Hypothalamus (tissue), 51 donors: ENCODE results near the gene C2orf74.
"Not testable (repeated sequence)": the region's sequence is repeated elsewhere in the genome, so short reads cannot be mapped to it uniquely, and the experiment has no call there.

ENCODE experiments used
- DNase-seq, 51 donors: peaks; one replicate each; lab custom pipeline; 2025; lab: John Stamatoyannopoulos, UW

Gene C2orf74

DNA sequence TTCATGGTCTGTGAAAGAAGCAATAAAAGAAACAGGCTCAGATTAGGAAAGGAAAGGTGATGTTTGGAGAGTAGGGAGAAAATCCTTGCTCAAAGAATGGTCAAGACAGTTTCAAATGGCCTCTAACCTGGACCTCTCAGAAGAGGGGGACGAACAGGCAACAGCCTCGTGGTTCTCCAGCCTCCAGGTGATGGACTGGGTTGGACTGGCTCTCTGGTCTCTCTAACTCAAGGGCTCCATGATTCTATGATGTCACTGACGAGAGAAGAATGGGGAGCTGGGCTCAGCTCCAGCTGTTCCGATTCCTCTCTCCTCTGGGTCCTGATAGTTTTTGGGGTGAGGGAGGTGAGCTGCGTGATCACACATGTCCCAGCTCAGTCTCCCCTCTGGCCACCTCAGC, at the start of gene C2orf74:
Gene C2orf74, plus strand, starts transcription at position 301 of the 400 bp plus-strand sequence. CDS start 327 bp downstream, outside the sequence.
- DNase-seq = no peak

- DNase-seq = no peak
Measured at GRCh38 chr2:61114147-61114546, 47.8 kb upstream of the C2orf74 start.

- DNase-seq = no peak
Measured at GRCh38 chr2:61116302-61116701, 45.7 kb upstream of the C2orf74 start.

DNA sequence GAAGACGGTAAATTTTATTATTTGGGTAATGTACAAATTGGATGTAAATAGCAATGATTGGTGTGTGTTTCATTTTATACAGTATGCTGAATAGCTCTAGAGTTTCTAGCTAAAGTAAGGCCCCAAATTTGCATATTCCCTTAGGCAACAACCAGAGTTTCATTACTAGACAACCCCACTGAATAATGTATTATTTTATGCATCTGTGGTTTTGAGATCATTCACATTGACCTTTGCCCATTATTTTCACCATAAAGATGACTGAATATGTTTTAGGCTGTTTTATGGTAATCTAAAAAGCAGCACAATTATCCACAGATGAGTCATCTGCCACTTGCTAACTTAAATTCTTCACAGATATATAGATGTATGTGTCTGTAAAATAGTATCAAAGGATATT, 44.5 kb upstream of the C2orf74 start:
- no peak for DNase-seq

- no peak for DNase-seq
Measured at GRCh38 chr2:61125123-61125710, 36.8 kb upstream of the C2orf74 start.

- DNase-seq = no peak
Measured at GRCh38 chr2:61125798-61126197, 36.2 kb upstream of the C2orf74 start.

GRCh38 chr2:61128122-61128521, 33.9 kb upstream of the C2orf74 start:
- DNase-seq = not testable (repeated sequence)

DNA sequence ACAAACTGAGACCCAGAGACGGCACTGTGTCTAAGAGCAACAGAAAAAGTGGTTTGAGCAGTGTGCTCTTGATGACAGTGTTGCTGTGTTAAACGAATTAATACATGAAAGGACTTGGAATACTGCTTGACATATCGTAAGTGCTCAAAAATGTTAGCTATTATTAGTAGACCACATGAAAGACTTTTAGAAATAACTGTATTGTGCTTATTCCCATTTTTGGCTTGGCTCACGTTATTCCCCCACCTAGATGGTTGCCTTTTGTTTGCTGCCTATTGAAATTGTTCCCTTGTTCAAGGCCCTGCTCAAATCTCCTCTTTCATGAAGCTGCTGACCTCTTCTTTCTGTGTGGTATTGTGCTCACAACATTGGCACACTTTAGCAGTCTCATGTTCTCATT, 27.8 kb upstream of the C2orf74 start:
- peak in 1 of 51 donors; percentile 12 for DNase-seq

DNA sequence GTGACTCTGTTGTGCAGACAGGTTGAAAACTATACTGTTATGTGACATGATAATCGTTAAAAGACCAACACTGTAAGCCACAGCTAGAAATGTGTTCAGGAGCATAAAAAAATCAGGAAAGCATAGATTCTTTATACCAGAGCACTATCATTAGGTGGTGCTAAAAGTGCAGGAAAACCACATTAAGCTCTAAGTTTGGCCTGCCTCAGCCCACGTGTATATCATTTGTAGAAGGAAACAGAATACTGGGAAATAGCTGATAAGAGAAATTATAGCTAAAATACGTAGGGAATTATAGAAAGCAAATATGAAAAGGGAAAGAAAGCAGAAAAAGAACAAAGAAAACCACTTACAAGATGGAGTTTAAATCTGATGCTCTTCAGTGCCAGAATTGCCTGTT, 26.5 kb upstream of the C2orf74 start:
- DNase-seq = peak in 7 of 51 donors; percentile 1 to 35 (median 5)

DNA sequence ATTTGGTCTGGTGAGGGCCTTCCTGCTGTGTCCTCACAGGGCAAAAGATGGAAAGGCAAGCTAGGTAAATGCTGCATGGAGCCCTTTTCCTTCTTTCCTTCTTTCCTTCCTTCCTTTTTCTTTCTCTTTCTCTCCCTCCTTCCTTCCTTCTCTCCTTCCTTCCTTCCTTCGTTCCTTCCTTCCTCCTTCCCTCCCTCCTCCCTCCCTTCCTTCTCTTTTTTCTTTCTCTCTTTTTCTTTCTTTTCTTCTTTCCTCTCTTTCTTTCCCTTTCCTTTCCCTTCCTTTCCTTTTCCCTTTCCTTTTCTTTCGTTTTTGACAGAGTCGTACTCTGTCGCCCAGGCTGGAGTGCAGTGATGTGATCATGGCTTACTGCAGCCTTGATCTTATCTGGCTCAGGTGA, 23.1 kb upstream of the C2orf74 start:
- no peak for DNase-seq

- no peak for DNase-seq
Measured at GRCh38 chr2:61141151-61141550, 20.8 kb upstream of the C2orf74 start.

GRCh38 chr2:61144697-61145268, 17.2 kb upstream of the C2orf74 start:
- peak; percentile 51 to 97 (median 85) for DNase-seq

DNA sequence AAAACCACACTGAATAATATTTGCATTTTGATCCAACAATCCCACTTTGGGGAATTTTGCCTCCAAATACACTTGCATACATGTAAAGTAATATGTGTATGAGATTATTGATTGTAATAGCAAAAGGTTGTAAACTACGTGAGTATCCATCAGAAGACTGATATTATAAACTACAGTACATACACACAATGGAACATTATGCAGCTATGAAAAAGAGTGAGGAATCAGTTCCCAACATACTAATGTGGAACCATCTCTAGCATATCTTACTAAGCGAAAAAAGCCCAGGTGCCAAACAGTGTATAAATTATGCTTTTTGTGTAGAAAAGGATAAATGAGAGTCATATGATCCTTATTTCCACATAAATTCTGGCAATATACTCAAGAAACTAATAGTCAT, 16.0 kb upstream of the C2orf74 start:
- DNase-seq = no peak

DNA sequence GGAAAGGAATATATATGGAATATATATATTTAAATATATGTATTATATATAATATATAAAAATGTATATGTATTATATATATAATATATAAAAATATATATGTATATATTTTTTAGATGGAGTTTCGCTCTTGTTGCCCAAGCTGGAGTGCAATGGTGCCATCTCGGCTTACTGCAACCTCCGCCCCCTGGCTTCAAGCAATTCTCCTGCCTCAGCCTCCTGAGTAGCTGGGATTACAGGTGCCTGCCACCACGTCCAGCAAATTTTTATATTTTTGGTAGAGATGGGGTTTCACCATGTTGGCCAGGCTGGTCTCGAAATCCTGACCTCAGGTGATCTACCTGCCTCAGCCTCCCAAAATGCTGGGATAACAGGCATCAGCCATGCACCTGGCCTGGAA, 13.9 kb upstream of the C2orf74 start:
- not testable (repeated sequence) for DNase-seq

DNA sequence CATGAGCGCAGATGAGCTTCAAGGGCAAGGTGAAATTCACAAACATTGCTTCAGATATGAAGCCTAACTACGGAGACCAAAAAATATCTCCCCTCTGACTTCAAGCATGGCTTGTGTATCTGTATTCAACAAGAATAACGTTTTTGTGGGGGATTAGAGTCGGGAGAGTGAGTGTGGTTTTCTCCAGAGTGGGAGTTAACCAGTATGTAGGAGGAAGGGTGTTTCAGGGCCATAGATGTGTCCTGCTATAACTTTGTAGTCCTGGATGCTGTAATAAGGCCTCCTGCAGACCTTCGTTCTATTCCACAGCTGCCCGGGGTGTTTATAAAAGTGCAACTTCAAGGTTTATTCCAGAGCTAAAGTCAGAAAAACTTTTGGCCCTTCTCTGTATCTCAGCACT, 12.9 kb upstream of the C2orf74 start:
- no peak for DNase-seq

DNA sequence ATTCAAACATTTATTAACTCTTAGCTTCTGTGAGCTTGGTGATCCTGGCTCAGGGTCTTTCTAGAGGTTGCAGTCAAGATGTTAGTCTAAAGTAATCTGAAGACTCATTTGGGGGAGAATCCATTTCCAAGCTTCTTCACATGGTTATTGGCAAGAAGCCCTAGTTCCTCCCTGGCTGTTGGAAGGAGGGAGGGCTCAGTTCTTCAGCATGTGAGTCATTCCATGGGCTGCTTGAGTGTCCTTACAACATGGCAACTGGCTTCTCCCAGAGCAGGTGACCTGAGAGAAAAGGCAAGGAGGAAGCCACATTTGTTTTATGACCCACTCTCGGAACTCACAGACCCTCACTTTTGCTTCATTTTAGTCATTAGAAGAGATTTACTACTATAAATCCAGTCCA, 10.6 kb upstream of the C2orf74 start:
- no peak for DNase-seq

- no peak for DNase-seq
Measured at GRCh38 chr2:61157371-61158003, 4.5 kb upstream of the C2orf74 start.

GRCh38 chr2:61158356-61158955, 3.5 kb upstream of the C2orf74 start:
- no peak for DNase-seq

GRCh38 chr2:61162721-61163120, 733 bp downstream of the C2orf74 start:
- no peak for DNase-seq

DNA sequence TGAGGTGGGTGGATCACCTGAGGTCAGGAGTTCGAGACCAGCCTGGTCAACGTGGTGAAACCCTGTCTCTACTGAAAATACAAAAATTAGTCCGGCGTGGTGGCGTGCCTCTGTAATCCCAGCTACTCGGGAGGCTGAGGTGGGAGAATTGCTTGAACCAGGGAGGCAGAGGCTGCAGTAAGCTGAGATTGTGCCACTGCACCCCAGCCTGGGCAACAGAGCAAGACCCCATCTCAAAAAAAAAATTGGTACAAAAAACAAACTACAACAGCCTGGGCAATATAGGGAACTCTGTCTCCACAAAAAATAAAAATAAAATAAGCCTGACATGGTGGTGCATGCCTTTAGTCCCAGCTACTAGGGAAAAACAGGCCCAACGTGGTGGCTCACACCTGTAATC, 3.1 kb downstream of the C2orf74 start:
- DNase-seq = not testable (repeated sequence)

- no peak for DNase-seq
Measured at GRCh38 chr2:61165946-61166345, 4.0 kb downstream of the C2orf74 start.

DNA sequence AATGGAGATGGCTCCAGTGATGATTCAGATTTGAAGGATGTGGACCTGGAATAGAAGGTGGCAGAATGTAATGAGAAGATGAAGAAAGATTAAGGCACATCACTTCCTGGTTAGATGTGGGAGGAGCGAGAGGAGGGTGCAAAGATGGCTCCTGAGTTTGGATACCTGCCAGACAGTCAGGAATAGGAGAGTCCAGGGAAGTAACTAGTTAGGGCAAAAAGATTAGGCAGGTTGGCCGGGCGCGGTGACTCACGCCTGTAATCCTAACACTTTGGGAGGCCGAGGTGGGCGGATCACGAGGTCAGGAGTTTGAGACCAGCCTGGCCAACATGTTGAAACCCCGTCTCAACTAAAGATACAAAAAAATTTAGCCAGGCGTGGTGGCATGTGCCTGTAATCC, 5.6 kb downstream of the C2orf74 start:
- no peak for DNase-seq
